GM21723 (cell line): ENCODE data around the gene RAB37.

ENCODE experiments used
- ATAC-seq: cut with Tn5 transposase; IDR thresholded peaks from one replicate; pipeline ENCODE4 v1.9.1; 2021; ENCODE audit warnings: mild to moderate bottlenecking, moderate library complexity; ENCODE audit not compliant: unreplicated experiment

The RAB37 gene, protein sequence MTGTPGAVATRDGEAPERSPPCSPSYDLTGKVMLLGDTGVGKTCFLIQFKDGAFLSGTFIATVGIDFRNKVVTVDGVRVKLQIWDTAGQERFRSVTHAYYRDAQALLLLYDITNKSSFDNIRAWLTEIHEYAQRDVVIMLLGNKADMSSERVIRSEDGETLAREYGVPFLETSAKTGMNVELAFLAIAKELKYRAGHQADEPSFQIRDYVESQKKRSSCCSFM

DNA sequence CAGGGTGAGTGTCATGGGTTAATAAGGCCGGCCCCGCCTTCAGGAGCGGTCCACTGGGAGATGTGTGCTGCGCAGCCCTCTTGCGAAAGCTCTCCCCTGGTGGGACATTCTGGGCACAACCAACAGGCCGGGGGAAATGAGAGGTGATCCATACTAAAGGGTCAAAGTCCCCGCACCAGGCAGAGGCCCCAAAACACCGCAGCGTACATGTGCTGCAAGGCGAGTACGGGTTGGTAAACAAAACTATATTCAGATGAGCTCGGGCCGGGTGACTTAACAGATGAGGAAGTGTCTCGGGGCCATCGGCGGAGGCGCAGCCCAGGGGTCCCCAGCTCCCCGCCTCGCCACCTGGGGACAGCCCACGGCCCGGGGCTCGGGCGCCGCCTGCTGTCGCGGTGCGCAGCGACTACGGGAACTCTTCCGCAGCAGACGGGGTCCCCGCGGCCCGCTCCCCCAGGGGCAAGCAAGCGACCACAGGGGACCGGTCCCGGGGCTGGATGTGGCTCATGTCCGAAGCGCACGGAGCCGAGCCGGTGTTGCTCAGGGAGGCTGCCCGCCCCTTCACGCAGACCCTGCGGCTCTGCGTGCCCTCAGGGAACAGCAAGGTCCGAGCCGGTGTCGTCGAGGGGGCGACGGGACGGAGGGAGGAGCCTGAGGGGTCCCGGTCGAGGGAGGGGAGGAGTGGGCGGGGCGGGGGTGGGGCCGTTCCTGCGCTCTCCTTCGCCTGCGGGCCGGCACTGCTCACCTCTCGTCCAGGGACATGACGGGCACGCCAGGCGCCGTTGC is at the start of gene RAB37:
Gene RAB37, plus strand, starts transcription at position 744 of the 786 bp plus-strand sequence. Its CDS starts 17 bp downstream, at position 761.
- no peak for ATAC-seq

GRCh38 chr17:74687886-74688285 is 49.2 kb upstream of the RAB37 start:
- no peak for ATAC-seq

DNA sequence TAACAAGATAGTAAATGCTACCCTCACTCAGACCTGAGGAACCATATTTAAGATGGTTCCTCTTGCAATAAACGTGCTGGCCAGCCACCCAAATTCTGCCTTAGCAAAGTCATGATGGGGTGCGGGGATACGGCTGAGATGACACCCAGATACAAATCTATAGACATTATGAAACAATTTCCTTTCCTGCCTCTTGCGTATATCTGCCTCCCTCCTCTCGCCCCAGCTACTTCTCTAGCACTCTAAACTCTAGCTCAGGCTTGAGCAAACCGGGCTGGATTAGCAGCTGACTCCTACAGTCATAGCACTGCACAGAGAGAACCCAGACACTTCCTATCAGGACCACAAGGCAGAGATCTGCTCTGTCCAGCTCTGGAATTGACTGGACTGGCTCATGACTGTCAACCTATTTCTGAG is 46.6 kb upstream of the RAB37 start:
- ATAC-seq = no peak

GRCh38 chr17:74691151-74691550 is 45.9 kb upstream of the RAB37 start:
- no peak for ATAC-seq

- ATAC-seq = no peak
Observed at GRCh38 chr17:74694081-74694480, 43.0 kb upstream of the RAB37 start.

DNA sequence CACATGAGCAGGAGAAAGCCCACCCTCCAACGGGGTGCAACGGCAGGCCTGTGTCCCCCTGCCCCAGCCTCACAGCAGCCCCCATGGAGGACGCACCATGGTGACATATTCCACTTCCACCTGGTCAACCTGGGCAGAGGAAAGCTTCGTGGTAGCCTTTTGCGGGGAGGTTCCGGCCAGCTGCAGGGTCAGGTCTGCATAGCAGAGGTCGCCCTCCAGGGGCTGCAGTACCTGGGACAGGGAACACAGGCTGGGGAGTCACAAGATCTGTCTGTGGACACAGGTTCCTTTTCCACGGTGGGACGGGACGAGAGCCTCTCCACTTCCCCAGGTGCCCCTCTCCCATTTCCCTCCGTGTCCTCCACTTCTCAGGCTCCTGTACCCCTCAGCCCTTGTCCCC is 41.4 kb upstream of the RAB37 start:
- ATAC-seq = no peak

DNA sequence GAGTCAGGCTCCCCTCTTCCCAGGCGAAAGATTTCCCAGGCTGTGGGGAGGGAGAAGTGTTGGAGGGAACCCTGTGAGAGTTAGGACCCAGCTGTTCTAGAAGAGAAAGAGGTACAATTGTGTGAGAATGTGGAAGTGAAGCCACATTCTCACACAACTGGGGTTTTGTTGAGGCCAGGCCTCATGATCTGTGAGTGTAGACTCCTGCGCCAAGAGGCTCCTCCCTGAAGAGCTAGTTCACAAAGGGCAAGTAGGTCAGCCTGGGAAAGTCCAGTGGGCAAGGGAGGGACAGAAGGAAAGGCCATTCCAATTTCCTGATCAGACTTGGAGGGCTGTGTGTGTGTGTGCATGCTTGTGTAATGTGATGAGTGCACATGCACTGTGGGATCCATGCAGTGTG is 39.5 kb upstream of the RAB37 start:
- ATAC-seq = no peak

DNA sequence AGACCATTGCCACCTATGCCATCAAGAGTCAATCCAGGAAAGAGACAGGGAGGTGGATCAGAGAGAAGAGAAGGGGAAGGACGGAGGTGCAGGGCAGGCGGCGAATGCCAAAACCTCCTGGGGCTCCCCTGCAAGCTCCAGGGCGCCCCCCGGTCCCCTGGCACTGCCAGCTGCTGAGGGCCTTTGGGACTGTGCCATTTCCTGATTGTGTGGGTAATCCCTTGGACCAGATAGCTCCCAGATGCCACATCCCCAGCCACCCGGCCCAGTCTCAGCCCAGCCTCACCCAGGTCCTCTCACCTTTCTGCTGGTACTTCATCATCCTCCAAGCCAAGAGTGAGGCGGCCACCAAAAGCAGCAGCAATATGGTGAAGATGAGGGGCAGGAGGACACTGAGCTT is 39.0 kb upstream of the RAB37 start:
- no peak for ATAC-seq

GRCh38 chr17:74699236-74699635 is 37.8 kb upstream of the RAB37 start:
- ATAC-seq = no peak

- no peak for ATAC-seq
Observed at GRCh38 chr17:74702116-74702871, 34.8 kb upstream of the RAB37 start.

GRCh38 chr17:74703311-74703710 is 33.7 kb upstream of the RAB37 start:
- ATAC-seq = no peak

GRCh38 chr17:74704544-74704943 is 32.5 kb upstream of the RAB37 start:
- ATAC-seq = no peak

- ATAC-seq = no peak
Observed at GRCh38 chr17:74711058-74711824, 25.8 kb upstream of the RAB37 start.

GRCh38 chr17:74712301-74712700 is 24.8 kb upstream of the RAB37 start:
- ATAC-seq = no peak

DNA sequence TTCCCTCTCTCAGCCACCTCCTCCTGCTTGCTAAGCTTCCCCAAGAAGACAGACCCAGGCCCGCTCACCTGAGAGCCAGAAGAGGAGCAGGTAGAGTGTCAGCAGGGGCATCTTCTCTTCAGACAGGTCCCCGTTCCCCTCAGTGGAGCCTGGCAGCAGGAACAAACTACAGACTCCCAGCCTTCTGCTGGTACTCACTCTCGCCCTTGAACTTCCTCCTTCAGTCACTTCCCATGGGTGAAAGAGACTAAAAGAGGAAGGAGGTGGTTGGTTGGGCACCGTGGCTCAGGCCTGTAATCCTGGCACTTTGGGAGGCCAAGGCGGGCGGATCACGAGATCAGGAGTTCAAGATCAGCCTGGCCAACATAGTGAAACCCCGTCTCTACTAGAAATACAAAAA is 24.3 kb upstream of the RAB37 start, which contains the start of gene CD300LF:
Gene CD300LF, minus strand, starts transcription at position 168 of the 400 bp plus-strand sequence. Its CDS starts 57 bp downstream, at position 111.
- ATAC-seq = no peak

DNA sequence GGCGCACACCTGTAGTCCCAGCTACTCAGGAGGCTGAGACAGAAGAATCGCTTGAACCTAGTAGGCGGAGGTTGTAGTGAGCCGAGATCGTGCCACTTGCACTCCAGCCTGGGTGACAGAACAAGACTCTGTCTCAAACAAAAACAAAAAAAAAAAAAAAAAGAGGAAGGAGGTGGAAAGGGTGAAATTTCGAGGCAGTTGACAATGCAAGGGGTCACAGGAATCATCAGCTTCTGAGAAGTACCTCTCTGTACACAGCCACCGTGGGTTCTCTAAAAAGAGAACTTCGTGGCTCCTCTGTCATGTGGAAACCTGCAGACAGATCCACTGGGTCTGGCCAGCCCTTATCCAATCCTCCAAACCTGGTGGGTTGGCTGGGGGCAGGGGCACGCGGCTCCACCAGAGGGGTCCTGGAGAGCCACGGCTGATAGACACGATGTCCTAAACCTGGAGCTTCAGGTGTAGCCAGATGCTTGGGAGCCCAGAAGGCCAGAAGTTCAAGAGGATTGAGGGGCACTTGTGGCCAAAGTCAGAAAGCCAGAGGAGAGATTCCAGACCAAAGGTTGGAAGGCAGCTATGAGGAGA is 23.8 kb upstream of the RAB37 start:
- no peak for ATAC-seq

DNA sequence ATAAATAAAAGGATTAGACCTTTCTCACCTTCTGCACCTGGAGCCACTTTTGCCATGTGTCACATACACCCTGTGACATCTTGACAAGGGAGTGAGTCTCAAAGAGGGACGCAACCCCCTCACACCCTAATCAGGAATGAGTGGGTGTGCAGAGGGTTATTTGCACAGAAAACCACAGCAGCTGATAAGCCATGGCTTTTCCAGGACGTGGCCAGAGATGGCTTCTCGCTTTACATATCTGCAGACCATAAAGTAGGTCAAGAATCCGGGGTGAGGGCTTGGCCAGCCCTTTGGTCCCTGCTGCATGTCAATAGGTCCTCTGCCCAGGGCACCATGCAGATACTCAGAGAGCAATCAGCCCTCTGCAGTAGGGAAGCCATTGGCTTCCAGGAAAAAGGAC is 21.9 kb upstream of the RAB37 start:
- ATAC-seq = no peak

DNA sequence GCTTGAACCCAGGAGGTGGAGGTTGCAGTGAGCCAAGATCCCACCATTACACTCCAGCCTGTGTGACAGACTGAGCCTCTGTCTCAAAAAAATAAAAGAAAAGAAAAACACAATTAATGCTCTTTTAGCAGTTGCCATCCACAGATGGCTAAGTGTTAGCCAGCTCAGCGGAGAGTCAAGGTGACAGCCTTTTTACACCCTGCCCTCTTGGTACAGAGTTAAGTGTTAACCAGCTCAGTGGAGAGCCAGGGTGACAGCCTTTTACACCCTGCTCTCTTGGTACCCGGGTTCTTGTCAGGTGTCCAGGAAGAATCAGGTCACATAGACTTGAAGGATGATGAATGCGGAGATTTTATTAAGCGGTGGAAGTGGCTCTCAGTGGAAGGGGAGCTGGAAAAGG is 16.6 kb upstream of the RAB37 start:
- ATAC-seq = no peak

GRCh38 chr17:74722782-74723181 is 14.3 kb upstream of the RAB37 start:
- no peak for ATAC-seq

- no peak for ATAC-seq
Observed at GRCh38 chr17:74723891-74724290, 13.2 kb upstream of the RAB37 start.

GRCh38 chr17:74725111-74725510 is 11.9 kb upstream of the RAB37 start:
- ATAC-seq = no peak
